ENCODE data around the gene RFT1. TPM values are rescaled to one million over a fixed set of nuclear protein-coding genes. Genes with fewer than 3 reads are reported as not detected.

RFT1 gene
- total RNA-seq, 1 experiment from 2014 or later: 26.3 TPM

DNA sequence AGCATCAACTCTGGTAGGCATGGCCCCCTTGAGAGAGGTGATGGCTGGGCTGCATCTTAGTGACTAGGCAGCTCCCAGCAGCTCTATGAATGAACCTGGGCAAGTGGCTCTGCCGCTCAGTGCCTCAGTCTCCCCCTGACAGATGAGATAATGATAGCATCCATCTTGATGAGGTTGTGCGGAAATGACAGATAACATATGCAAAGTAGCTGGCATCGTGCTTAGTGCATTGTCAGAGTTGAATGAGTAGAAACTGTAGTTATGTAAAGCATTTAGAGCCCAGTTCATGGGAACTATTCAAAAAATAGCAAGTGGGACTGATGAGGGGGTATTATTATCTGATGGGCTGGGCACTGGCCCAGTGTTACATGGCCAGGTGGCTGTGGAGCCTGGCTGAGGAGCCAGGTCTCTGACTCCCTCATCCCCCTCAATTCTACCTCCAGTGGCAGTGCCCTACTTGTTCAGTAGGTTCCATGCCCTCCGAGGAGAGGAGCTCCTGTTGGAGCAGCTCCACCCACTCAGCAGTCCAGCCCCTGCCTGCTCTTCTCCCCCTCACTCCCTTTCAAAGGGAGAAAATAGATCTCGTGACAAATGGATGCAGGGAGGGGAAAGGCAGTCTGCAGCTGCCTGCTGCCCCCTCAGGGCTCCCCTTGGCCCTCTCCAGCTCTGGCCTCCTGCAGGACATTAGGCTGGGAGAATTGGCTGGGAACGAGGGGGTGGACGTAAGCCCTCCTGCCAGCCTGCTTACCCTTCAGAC is 37.4 kb upstream of the RFT1 start (continued):
- TF ChIP-seq NR3C1 (CRISPR knock-in tag; conservative IDR thresholded peaks at IDR 0.05; ENCODE audit: low read depth) (no peak), ZNF396 (CRISPR knock-in tag; IDR thresholded peaks at IDR 0.05; ENCODE audit: borderline replicate concordance) (no peak), ZNF423 (CRISPR knock-in tag; IDR thresholded peaks at IDR 0.05) (no peak), ELF4 (CRISPR knock-in tag; IDR thresholded peaks at IDR 0.05; ENCODE audit: low read depth) (no peak), E2F1 (CRISPR knock-in tag; IDR thresholded peaks at IDR 0.05) (no peak)

DNA sequence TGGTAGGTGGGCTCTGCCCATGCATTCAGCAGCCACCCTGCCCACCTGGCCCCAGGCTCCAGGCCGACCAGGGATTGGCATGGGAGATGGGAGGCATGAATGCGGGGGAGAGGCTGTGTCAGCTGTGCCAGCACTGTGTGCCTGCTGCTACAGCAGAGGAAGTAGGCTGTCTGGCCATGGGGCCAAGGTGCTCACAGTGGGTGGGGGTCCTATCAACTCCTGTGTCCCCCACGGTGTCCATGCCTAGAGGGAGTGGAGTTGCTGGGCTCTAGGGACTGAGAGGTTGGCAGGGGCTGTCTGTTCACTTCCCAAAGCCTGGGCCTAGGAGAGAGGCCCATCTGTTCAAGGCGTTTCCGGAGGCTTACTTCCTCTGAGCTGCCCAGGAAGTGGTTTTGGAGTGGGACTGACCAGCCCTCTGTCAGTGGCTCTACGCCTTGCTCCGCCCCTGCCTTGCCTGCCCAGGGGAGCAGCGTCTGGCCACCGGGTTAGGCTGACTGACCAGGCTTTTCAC is 36.6 kb upstream of the RFT1 start:
- no peak for ATAC-seq
- Mint-ChIP-seq H3K27ac (no peak overlapping the region), H3K36me3 (no peaks in the 10 kb centered on the region), H3K4me3 (no peak overlapping the region), H3K4me1 (peaks cover 50% of the 10 kb centered on the region), H3K27me3 (ENCODE audit: low read depth) (peaks cover 3% of the 10 kb centered on the region; the same call in 1 of the 2 replicates), H3K9me3 (no peaks in the 10 kb centered on the region)
- POLR2A ChIA-PET: no interaction called here
- DNase-seq (ENCODE audit: low spot score): no peak
- CTCF ChIA-PET: interaction anchor here (1.3 kb wide), 1 partner anchor 32 kb away, joined by 6 read pairs; no protein-coding TSS in a partner anchor
- TF ChIP-seq CREB1 (CRISPR knock-in tag; IDR thresholded peaks at IDR 0.05) (no peak), TP53 (CRISPR knock-in tag; IDR thresholded peaks at IDR 0.05) (no peak), TCF7 (CRISPR knock-in tag; IDR thresholded peaks at IDR 0.05; ENCODE audit: low read depth) (no peak), ERG (CRISPR knock-in tag; IDR thresholded peaks at IDR 0.05) (no peak), SMAD4 (CRISPR knock-in tag; IDR thresholded peaks at IDR 0.05) (no peak), JUN (CRISPR knock-in tag; IDR thresholded peaks at IDR 0.05) (no peak), IRF1 (CRISPR knock-in tag; IDR thresholded peaks at IDR 0.05) (no peak), ESRRA (CRISPR knock-in tag; IDR thresholded peaks at IDR 0.05; ENCODE audit: borderline replicate concordance) (no peak), ZBTB43 (CRISPR knock-in tag; IDR thresholded peaks at IDR 0.05) (no peak), OVOL2 (CRISPR knock-in tag; IDR thresholded peaks at IDR 0.05; ENCODE audit: borderline replicate concordance) (no peak), KAT7 (CRISPR knock-in tag; IDR thresholded peaks at IDR 0.05; ENCODE audit: borderline replicate concordance) (no peak), SOX15 (CRISPR knock-in tag; IDR thresholded peaks at IDR 0.05) (no peak), ZNF396 (CRISPR knock-in tag; IDR thresholded peaks at IDR 0.05; ENCODE audit: borderline replicate concordance) (no peak), ZNF512 (CRISPR knock-in tag; IDR thresholded peaks at IDR 0.05; ENCODE audit: borderline replicate concordance) (no peak), FOXK1 (CRISPR knock-in tag; IDR thresholded peaks at IDR 0.05) (no peak), JAZF1 (CRISPR knock-in tag; IDR thresholded peaks at IDR 0.05) (no peak), NR3C1 (CRISPR knock-in tag; conservative IDR thresholded peaks at IDR 0.05; ENCODE audit: low read depth) (no peak)
- TF ChIP-seq, protein P1, sequence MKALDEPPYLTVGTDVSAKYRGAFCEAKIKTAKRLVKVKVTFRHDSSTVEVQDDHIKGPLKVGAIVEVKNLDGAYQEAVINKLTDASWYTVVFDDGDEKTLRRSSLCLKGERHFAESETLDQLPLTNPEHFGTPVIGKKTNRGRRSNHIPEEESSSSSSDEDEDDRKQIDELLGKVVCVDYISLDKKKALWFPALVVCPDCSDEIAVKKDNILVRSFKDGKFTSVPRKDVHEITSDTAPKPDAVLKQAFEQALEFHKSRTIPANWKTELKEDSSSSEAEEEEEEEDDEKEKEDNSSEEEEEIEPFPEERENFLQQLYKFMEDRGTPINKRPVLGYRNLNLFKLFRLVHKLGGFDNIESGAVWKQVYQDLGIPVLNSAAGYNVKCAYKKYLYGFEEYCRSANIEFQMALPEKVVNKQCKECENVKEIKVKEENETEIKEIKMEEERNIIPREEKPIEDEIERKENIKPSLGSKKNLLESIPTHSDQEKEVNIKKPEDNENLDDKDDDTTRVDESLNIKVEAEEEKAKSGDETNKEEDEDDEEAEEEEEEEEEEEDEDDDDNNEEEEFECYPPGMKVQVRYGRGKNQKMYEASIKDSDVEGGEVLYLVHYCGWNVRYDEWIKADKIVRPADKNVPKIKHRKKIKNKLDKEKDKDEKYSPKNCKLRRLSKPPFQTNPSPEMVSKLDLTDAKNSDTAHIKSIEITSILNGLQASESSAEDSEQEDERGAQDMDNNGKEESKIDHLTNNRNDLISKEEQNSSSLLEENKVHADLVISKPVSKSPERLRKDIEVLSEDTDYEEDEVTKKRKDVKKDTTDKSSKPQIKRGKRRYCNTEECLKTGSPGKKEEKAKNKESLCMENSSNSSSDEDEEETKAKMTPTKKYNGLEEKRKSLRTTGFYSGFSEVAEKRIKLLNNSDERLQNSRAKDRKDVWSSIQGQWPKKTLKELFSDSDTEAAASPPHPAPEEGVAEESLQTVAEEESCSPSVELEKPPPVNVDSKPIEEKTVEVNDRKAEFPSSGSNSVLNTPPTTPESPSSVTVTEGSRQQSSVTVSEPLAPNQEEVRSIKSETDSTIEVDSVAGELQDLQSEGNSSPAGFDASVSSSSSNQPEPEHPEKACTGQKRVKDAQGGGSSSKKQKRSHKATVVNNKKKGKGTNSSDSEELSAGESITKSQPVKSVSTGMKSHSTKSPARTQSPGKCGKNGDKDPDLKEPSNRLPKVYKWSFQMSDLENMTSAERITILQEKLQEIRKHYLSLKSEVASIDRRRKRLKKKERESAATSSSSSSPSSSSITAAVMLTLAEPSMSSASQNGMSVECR (CRISPR knock-in tag; IDR thresholded peaks at IDR 0.05; ENCODE audit: borderline replicate concordance): no peak
- TF ChIP-seq, protein P2, sequence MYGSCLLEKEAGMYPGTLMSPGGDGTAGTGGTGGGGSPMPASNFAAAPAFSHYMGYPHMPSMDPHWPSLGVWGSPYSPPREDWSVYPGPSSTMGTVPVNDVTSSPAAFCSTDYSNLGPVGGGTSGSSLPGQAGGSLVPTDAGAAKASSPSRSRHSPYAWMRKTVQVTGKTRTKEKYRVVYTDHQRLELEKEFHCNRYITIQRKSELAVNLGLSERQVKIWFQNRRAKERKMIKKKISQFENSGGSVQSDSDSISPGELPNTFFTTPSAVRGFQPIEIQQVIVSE (CRISPR knock-in tag; IDR thresholded peaks at IDR 0.05; ENCODE audit: borderline replicate concordance): no peak

Data from WTC11 (cell line).